Measurements from ENCODE around the gene PRPS1.
A peak's percentile ranks its signal among the peaks of the same experiment; 100 is the strongest.
"Not testable (repeated sequence)": the region's sequence is repeated elsewhere in the genome, so short reads cannot be mapped to it uniquely, and the experiment has no call there.

PRPS1 gene

GRCh38 chrX:107674480-107675364 is 46.4 kb downstream of the PRPS1 start:
- DNase-seq (ENCODE audit: low read depth in 2 of 2) = peak in 1 of 2 donors; percentile 9

- DNase-seq (ENCODE audit: low read depth in 2 of 2) = no peak
Measured at GRCh38 chrX:107675365-107675654, 47.0 kb downstream of the PRPS1 start.

- DNase-seq (ENCODE audit: low read depth in 2 of 2) = no peak
Measured at GRCh38 chrX:107675823-107676555, 47.7 kb downstream of the PRPS1 start.

GRCh38 chrX:107676559-107677378 is 48.5 kb downstream of the PRPS1 start:
- DNase-seq (ENCODE audit: low read depth in 2 of 2) = peak in 1 of 2 donors; percentile 41

GRCh38 chrX:107677501-107677901 is 49.2 kb downstream of the PRPS1 start:
- no peak for DNase-seq (ENCODE audit: low read depth in 2 of 2)

- no peak for DNase-seq (ENCODE audit: low read depth in 2 of 2)
Measured at GRCh38 chrX:107677909-107678308, 49.6 kb downstream of the PRPS1 start.

- DNase-seq (ENCODE audit: low read depth in 2 of 2) = peak in 1 of 2 donors; percentile 67
Measured at GRCh38 chrX:107678957-107679740, 50.8 kb downstream of the PRPS1 start.

- DNase-seq (ENCODE audit: low read depth in 2 of 2) = no peak
Measured at GRCh38 chrX:107682256-107682655, 53.9 kb downstream of the PRPS1 start.

- DNase-seq (ENCODE audit: low read depth in 2 of 2) = no peak
Measured at GRCh38 chrX:107683124-107683895, 55.0 kb downstream of the PRPS1 start.

GRCh38 chrX:107683931-107684330 is 55.6 kb downstream of the PRPS1 start:
- no peak for DNase-seq (ENCODE audit: low read depth in 2 of 2)

GRCh38 chrX:107684956-107685385 is 56.7 kb downstream of the PRPS1 start:
- DNase-seq (ENCODE audit: low read depth in 2 of 2) = no peak

GRCh38 chrX:107685586-107685985 is 57.3 kb downstream of the PRPS1 start:
- DNase-seq (ENCODE audit: low read depth in 2 of 2) = not testable (repeated sequence)

GRCh38 chrX:107686026-107686425 is 57.7 kb downstream of the PRPS1 start:
- DNase-seq (ENCODE audit: low read depth in 2 of 2) = no peak

GRCh38 chrX:107686792-107687191 is 58.5 kb downstream of the PRPS1 start:
- DNase-seq (ENCODE audit: low read depth in 2 of 2) = no peak

- DNase-seq (ENCODE audit: low read depth in 2 of 2) = no peak
Measured at GRCh38 chrX:107687445-107687844, 59.1 kb downstream of the PRPS1 start.

GRCh38 chrX:107691024-107691448 is 62.7 kb downstream of the PRPS1 start:
- DNase-seq (ENCODE audit: low read depth in 2 of 2) = no peak

GRCh38 chrX:107699616-107700015 is 71.3 kb downstream of the PRPS1 start:
- DNase-seq (ENCODE audit: low read depth in 2 of 2) = no peak

- no peak for DNase-seq (ENCODE audit: low read depth in 2 of 2)
Measured at GRCh38 chrX:107700317-107700774, 72.0 kb downstream of the PRPS1 start.
